HG02884 (cell line): ENCODE results near the gene TBK1.
"Not testable (repeated sequence)": the region's sequence is repeated elsewhere in the genome, so short reads cannot be mapped to it uniquely, and the experiment has no call there.

Source experiments
- ATAC-seq: cut with Tn5 transposase; IDR thresholded peaks from one replicate; pipeline ENCODE4 v1.9.1; 2021; ENCODE audit warnings: mild to moderate bottlenecking, moderate library complexity; ENCODE audit not compliant: unreplicated experiment

The TBK1 gene

DNA sequence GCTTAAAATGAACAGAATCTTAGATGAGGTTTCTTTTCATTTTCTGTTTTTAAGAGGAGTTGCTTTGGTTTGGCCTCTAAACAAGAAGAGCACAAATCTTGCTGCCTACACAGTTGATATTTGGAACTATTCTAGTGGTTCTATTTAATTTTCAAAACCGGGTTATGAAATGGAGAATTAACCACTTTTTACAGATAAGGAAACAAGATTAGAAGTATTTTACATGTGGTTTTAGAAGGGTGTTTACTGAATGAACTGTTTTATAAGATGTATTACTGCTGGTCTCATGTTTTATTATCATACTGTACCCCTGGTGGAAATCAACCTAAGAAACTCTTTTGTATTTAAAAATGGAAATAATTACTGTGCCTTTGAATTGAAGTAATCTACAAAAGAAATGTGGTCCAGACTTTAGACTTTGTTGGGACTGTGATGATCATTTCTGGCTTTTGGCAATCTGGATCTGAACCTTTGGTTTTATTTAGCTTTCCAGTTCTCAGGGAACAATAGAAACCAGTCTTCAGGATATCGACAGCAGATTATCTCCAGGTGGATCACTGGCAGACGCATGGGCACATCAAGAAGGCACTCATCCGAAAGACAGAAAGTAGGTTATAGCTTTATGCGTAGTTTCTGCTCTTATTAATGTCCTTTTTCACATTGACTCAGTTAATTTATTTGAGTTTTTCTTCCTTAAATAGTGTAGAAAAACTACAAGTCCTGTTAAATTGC lies 43.2 kb downstream of the TBK1 start:
- ATAC-seq, result no peak

DNA sequence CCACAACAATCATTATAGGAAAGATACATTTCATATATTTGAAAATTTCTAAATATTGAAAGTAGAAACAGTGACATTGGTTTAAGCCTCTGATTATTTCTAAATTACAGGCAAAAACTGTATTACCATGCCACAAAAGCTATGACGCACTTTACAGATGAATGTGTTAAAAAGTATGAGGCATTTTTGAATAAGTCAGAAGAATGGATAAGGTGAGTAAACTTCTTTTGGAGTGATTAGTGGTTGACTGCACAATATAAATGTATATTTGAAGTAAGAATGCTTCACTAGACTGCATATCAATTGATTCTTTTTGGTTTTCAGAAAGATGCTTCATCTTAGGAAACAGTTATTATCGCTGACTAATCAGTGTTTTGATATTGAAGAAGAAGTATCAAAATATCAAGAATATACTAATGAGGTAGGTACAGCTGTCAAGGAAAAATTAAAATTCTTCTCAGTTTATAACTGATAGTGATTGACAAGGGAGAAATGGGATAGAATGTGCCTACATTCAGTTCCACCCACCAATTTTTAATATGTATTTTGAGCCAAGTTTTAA lies 45.0 kb downstream of the TBK1 start:
- no peak for ATAC-seq

DNA sequence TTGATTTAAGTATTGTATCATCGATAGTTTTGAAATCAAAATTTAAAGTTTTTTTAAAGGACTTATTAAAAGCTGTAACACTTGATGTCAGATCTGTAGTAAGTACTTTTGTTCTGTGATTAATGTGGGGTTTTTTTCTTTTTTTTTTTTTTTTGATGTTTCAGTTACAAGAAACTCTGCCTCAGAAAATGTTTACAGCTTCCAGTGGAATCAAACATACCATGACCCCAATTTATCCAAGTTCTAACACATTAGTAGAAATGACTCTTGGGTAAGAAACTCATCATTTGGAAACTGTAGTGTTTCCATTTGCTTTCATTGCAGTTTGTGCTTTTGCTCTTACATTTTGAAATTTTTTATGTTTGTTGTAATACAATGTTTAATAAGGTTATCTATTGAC lies 45.6 kb downstream of the TBK1 start:
- no peak for ATAC-seq

DNA sequence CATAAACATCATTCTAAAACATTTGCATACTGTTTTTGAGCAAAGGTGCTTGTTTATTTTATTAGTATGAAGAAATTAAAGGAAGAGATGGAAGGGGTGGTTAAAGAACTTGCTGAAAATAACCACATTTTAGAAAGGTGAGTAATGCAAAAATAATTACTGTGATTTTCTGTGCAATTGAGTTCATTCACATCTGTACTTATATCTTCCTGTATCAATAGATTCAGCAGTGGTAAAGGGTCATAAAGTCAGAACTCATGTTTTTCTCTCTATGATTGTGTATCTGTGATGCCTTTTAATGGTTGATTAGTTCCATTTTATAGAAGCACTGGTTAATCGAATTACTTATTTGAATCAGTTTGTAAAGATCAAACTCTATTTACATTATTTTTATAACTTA lies 46.0 kb downstream of the TBK1 start:
- ATAC-seq, result no peak

DNA sequence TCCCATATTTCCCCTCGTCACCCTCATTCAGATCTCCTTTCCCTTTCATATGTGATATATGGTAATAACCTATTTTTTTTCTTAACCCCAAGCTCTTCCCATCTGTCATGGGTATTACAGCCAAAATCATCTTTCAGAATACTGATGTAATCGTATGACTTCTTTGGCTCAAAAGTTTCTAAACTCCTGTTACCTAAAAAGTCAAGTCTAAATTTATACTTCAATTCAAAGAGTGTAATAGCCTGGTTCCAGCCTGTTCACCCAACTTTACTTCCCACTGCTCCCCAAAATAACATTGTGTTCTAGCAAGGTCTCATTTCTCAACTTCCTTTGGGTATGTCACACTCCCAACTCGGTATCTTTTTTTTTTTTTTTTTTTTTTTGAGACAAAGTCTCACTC lies 48.5 kb downstream of the TBK1 start:
- ATAC-seq, result no peak

DNA sequence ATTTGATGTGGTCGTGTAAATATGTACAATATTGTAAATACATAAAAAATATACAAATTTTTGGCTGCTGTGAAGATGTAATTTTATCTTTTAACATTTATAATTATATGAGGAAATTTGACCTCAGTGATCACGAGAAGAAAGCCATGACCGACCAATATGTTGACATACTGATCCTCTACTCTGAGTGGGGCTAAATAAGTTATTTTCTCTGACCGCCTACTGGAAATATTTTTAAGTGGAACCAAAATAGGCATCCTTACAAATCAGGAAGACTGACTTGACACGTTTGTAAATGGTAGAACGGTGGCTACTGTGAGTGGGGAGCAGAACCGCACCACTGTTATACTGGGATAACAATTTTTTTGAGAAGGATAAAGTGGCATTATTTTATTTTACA lies 49.6 kb downstream of the TBK1 start:
- ATAC-seq, result no peak

DNA sequence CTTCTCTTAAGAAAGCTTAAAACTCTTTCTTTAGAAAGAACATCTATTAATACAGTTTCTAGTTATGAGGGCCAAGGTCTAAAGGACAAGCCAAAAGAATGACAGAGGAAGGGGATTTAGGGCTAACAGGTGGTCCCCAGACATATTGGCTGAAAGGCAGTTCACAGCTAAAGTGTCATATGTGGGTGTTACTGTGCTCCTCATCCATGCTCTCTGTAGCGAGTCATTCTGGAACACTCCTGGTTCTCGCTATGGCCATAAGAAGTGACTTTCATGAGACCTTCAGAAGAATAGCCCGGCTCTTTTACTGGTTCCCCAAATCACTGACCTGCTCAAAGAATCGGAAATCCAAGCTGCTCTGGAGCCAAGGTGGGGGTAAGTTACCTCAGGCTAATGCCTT lies 55.0 kb downstream of the TBK1 start:
- no peak for ATAC-seq

DNA sequence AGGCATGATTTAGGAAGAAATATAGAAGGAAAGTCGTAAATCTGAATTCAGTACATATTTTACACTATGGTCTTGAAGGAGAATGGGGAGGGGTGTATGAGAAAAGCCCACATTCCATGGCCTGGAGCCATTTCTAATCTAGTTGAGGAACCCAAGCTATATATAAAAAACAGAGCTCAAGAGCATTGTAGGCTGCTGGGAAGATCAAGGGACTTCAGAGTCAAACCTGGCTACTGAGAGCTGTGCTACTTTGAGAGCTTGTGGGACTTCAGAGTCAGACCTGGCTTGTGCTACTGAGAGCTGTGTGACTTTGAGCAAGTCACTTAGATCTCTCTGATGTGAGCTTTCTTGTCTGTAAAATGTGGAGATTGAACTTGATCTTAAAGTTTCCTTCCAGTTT lies 58.7 kb downstream of the TBK1 start:
- ATAC-seq, result no peak

DNA sequence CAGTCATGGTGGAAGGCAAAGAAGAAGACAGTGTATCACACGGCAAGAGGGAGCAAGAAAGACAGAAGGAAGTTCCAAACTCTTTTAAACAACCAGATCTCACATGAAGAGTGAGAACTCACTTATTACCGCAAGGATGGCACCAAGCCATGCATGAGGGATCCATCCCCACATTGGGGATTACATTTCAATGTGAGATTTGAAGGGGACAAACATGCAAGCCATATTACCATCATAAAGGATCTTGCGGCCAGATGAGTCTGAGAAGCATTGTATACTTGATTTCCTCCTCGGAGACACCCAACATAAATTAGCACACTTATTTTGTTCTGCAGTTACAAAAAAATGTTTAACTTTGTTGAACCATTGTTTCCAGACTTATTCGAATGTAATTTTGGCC lies 66.5 kb downstream of the TBK1 start:
- ATAC-seq, result no peak

DNA sequence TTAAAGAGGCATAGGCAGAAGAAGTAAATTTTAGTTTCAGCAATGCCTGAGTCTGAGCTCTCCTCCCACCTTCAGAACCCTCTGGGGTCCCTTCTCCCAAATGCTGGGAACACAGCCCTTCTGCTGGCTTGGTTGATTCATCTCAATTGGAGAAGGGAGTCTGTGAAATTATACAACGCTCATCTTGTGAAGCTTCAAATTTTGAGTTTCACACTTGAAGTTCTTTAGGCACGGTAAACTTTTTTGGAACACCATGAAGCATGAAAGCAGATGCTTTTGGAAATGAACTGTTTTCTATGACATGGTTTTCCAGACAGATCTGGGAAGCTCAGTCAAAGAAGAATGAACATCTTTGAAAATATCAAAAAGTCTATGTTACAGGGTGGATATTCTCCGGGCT lies 69.9 kb downstream of the TBK1 start:
- ATAC-seq, result no peak

DNA sequence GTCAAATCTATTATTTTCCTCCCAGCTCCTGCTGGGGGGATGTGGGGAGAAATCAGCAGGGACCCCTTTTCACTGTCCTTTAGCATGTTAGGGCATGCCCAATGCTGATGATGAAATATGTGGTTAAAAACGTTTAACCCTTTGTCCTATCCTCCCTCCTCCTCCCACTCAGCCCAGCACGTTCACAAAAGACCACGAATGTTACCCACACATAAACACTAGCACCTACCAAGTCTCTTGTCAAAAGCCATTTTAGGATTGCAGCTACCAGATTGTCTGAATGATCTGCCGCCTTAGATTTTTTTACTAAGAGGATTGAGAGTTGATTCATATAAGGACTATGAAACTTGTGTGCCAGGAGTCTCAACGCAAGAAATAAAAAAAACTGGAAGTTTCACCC lies 70.4 kb downstream of the TBK1 start:
- ATAC-seq, result no peak

DNA sequence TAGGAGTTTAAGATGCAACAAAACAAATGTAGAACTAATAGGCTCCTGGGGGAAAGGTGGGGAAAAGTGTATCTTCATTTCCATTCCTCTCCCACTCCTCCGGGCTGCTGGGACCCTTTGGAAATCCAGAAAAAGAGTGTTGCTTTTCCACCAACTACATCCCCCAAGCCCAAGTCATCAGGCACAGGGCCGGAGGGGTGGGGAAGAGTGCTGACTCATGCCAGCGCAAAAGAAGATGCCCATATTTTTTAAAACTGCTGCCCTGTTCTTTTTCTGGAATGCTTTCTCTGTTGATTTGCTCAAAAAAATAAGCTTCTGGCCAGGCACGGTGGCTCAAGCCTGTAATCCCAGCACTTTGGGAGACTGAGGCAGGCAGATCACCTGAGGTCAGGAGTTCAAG lies 70.9 kb downstream of the TBK1 start:
- ATAC-seq, result no peak

DNA sequence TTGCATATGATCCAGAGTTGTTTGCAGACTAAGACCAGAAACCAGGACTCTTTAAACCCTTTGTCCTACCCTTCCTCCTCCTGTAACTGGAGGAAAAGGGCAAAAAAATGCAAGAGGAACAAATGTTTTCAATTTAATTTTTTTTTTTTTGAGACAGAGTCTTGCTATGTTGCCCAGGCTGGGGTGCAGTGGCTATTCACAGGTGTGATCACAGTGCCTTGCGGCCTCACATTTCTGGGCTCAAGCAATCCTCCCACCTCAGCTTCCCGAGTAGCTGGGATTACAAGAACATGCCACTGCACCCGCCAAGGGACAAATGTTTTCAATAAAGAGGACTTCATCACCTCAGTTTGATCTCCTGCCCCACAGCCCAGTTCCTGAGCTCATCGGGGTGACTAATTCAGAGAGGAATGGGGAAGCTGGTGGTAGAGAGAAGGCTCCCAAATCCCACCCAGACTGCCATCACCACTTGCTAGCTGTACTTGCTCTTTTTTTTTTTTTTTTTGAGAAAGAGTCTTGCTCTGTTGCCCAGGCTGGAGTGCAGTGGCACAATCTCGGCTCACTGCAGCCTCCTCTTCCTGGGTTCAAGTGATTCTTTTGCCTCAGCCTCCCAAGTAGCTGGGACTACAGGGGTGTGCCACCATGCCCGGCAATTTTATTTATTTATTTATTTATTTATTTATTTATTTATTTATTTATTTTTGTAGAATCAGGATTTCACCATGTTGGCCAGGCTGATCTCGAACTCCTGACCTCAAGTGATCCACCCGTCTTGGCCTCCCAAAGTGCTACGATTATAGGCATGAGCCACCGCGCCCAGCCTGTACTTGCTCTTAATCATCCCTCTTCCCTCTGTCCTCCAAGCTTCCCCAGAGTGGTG lies 71.9 kb downstream of the TBK1 start:
- ATAC-seq, result not testable (repeated sequence)

DNA sequence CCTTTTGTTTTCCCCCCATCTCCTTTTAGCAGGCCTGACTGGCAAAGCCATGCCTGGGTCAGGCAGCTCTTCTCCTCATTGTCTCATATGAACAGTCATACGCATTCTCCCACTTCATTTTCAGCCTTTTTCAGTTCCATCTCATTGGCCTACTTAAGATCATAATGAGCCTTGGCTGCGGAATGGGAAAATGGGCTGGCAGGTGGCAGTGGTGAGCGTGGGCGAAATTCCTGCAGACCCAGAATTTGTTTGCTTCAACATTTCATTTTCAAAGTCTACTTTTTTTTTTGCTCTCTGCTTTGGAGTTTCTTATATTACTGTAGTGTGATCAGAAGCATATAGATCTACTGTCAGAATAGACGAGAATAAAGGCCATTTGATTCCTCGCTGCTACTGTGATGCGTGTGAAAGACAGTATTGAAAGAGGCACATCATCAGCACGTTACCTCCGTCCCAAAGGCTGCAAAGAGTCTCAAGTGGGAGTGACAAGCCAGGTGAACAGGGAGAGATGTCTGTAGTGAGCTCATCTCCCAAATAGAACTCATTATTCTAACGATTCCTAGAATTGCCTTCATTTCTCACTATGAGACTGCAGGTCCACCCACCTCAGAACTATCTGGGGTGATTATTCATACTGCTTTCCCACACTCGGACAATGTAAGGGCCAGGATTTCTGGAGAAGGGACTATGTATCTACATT lies 73.7 kb downstream of the TBK1 start:
- no peak for ATAC-seq

DNA sequence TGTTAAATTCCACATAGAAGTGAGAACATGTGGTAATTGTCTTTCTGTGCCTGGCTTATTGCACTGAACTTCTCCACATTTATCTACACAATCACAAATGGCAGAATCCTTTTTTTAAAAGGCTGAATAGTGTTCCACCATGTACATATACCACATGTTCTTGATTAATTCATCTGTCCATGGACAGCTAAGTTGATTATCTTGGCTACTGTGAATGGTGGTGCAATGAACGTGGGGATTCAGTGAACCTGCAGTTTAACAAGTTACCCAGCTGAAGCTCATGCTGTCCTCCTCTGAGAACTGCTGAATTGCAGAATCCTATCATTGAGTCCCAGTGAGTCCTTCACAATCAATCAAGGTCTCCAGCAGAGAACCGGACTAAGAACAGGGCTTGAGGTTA lies 74.9 kb downstream of the TBK1 start:
- no peak for ATAC-seq

DNA sequence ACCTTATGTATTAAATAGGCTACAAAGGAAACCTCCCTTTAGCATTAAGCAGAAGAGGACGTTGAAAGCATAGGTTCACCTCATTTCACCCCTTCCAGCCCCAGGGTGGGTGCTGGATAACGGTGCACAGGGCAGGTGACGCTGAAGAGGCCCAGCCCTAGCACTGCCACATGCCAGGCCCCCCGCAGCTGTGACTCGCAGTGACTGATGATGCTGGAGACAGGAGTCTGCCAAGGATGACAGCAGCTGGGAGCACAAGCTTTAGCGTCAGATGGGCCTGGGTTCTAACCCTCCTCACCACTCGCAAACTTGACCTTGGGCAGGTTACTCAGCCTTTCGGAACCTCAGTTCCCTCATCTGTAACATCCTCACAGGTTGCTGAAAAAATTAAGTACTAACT lies 76.7 kb downstream of the TBK1 start:
- ATAC-seq, result no peak

DNA sequence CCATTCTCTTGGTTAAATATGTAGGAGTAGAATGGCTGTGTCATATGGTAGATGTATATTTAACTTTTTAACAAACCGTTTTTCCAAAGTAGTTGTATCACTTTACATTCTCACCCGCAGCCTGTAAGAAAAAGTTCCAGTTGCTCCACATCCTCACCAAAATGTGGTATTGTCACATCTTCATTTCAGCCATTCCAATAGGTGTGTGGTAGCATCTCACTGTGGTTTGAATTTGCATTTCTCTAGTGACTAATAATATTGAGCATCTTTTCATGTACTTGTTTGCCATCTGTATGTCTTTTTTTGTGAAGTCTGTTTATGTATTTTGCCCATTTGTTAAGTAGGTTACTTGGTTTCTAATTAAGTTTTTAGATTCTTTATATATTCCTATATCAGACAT lies 78.6 kb downstream of the TBK1 start:
- ATAC-seq, result no peak

DNA sequence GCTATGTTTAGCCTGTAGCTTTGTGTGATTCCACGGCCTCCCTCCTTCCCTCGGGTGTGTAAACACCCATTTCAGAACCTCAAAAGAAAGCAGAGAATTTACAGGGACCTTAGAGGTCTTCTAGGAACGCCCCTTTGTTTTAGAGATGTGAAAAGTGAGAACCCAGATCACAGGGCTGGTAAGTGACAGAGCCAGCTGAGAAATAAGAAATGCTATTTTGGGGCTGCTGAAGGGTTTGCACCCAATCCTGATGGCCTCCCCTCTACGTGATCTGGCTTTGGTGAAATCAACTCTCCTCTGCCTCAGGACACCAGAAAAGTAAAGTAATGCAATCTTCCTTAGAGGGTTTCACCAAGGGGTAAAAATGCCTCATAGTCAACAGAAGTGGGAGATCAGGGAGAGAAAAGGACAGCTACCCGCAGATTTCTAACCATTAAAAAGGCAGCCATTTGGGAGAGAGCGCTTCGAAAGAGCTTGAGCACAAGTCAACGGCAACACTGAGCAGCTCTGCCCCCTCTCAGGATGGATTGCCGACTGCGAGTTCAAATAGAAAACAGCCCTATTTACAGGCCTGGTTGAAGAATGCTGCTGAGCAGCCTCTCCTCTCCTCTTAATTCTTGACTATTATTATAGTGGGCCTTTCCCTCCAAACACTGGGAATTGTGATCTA lies 79.9 kb downstream of the TBK1 start:
- no peak for ATAC-seq

DNA sequence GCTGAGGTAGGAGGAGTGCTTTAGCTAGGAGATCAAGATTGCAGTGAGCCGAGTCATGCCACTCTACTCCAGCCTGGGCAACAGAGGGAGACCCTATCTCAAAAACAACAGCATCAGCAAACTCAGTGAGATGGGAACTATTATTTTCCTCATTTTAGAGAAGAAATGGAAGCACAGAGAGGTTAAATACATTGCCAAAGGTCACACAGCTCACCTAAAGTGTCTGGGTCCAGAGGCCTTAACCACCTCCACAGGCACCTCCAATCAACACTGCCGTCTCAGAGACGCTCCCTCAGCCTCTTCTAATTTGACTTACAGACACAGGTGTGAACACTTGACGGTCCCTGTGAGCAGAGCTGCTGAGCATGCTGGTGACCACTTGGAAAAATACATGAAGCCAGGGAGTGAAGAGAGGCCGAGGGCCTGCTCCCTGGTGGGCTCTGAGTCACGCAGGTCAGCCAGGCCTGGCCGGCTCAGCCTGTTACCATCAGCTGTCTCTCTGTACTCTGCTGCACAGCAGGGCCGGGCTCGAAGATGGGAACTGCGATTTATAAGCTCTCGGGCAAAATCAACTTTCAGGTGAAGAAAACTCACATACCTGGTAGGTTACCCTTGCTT lies 80.9 kb downstream of the TBK1 start:
- ATAC-seq, result no peak

DNA sequence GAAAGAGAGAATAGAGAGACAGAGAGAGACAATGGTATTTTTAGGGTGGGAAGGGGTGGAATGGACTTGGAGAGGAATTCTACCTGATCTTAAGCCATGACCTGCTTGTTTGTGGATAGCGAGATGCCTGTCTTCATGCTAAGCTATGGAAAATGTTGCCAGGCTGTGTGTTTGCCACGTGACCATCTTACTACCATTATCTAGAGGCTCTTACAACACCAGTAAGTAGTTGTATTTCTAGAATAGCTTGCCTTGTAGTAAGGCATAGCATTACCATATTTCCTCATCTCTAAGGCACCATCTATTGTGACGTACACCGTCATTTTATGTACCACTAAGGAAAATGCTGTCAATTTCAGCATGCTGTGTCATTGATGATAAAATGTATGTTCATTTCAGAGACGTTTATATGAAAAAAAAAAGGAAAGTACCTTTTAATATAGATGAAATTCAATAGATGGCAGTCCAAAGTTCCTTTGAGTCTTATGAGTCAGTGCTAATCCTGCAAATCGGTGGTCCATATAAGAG lies 82.8 kb downstream of the TBK1 start:
- no peak for ATAC-seq
